ENCODE measurements around the gene MCRS1.

The MCRS1 gene

DNA sequence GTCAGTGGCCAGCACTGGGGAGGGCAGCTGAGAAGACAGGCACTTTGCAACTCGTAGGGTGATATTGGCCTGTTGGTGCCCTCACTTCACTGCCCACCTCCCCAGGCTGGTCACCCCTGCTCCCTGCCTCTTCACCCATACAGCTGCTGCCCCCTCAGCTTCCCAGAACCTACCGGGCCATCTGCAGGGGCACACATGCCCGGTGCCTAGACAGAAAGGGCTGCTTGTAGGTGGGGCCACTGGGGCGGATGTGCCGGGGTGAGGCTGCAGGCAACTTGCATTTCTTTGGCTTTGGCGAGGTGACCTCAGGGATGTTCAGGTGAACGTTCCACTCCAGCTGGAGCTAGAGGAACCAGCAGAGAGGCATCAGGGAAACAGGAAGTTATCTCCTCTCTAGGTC, 20.3 kb upstream of the MCRS1 start:
- DNase-seq (ENCODE audit: low spot score in 2 of 2) (no peak), ATAC-seq (ENCODE audit: low read depth) (no peak)
- Mint-ChIP-seq H3K36me3 (peaks cover 22% of the 10 kb centered on the region), H3K4me1 (peaks cover 2% of the 10 kb centered on the region), H3K27ac (no peak overlapping the region), H3K27me3 (no peaks in the 10 kb centered on the region), H3K9me3 (peaks cover 9% of the 10 kb centered on the region), H3K4me3 (no peak overlapping the region)

DNA sequence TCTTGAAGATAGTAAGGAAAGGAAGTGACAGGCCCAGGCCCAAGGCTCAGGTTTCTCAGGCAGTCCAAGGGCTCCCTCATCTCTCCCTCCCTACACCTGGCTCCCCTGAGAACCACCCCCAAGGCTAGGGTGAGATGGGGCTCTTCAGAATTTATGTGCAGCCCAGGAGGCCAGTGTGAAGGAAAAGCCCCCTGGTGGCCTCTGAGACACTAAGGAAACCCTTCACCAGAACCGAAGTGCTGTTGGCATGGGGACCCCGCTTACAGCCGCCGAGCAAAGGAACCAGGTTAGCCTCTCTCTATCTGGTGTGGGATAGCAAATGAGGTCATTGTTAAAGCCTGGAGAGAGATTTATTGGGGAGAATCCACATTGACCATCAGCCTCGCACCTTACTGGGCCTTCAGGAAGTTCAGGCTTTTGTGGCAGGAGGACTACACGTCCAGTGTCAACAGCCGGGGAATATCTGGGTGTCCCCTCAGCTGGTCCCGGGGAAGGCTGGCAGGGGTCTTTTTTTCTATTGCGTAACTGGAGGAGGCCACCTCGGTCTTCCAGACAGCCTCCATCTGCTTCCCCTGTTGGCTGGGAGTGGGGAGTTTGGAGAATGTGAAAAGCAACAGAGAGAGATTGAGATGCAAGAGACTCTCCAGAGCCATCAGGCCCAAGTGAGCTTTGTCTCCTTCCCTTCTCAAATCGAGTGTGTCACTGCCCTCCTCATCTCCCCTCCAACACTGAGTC, 19.4 kb upstream of the MCRS1 start:
- H3K36me3 Mint-ChIP-seq: peaks cover 24% of the 10 kb centered on the region
- H3K27ac Mint-ChIP-seq: no peak overlapping the region
- peaks cover 3% of the 10 kb centered on the region for H3K4me1 Mint-ChIP-seq
- H3K9me3 Mint-ChIP-seq: peaks cover 9% of the 10 kb centered on the region
- no peak for DNase-seq (ENCODE audit: low spot score in 2 of 2)
- no peaks in the 10 kb centered on the region for H3K27me3 Mint-ChIP-seq
- no peak for ATAC-seq (ENCODE audit: low read depth)
- no peak overlapping the region for H3K4me3 Mint-ChIP-seq

DNA sequence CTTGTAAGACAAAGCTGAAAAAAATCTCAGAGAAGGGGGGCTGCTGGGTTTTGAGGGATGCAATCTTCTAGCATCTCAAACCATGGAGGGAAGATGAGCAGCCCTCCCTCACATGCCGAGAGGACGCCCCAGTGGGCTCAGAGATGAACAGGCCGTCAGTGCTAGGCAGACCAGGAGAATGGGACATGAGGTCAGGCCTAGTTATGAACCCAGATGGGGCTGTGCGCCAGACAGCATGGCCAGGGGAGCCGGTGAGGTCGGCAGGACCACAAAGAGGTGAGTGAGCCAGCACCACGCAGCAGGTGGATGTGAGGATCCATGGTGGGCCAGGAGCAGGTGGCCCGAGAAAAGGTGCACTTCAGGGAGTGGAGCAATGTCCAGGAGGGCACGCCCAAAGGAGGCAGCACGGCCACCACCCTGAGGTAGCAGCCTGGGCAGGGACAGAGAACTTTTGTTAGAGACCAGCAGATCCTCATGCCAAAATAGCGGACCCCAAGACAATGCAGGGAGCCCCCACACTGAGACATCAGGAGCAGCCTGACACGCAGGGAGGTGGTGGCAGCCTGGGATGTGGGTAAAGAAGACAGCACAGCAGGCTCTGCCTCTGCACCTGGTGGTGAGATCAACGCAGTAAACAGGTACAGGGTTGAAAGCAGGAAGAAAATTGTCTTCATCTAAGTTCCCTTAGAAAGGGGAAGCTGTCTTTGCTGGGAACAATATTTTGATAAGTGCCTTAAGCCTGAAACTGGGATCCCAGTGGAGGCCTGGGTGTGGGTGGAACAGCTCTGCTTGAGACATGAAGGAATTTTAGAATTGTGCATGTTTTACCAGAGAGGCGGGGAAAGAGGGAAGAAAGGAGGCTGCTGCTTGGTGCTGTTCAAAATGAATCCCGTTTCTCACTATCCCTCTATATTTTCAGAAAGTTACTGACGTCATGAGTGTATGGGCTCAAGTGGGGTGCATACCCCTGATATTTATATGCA, 17.8 kb upstream of the MCRS1 start:
- peaks cover 19% of the 10 kb centered on the region for H3K36me3 Mint-ChIP-seq
- H3K9me3 Mint-ChIP-seq: peaks cover 3% of the 10 kb centered on the region
- H3K27ac Mint-ChIP-seq: no peak overlapping the region
- H3K4me3 Mint-ChIP-seq: no peak overlapping the region
- no peak for ATAC-seq (ENCODE audit: low read depth)
- peaks cover 5% of the 10 kb centered on the region for H3K4me1 Mint-ChIP-seq
- no peaks in the 10 kb centered on the region for H3K27me3 Mint-ChIP-seq
- no peak for DNase-seq (ENCODE audit: low spot score in 2 of 2)

DNA sequence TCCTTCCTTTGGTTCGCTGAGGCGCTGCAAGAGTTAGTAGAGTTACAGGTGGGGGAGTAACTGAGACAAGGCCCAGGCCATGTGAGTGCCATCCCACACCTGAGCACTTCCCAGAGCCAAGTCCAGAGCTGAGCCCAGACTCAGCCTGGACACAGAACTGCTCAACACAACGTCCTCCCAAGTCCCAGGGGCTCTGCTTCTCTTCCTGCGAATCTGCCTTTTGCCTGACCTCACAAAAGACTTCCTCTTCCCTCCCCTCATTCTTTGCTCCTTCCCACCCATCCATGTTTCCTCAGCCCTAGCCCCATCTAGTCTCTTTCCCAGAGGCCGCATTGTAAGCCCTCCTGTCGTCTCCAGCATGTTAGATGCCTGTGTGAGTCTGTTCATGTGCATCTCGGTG, 16.6 kb upstream of the MCRS1 start:
- ATAC-seq (ENCODE audit: low read depth): no peak
- no peak for DNase-seq (ENCODE audit: low spot score in 2 of 2)
- Mint-ChIP-seq H3K27ac (no peak overlapping the region), H3K9me3 (no peaks in the 10 kb centered on the region), H3K4me1 (peaks cover 10% of the 10 kb centered on the region), H3K27me3 (no peaks in the 10 kb centered on the region), H3K36me3 (peaks cover 16% of the 10 kb centered on the region), H3K4me3 (no peak overlapping the region)

DNA sequence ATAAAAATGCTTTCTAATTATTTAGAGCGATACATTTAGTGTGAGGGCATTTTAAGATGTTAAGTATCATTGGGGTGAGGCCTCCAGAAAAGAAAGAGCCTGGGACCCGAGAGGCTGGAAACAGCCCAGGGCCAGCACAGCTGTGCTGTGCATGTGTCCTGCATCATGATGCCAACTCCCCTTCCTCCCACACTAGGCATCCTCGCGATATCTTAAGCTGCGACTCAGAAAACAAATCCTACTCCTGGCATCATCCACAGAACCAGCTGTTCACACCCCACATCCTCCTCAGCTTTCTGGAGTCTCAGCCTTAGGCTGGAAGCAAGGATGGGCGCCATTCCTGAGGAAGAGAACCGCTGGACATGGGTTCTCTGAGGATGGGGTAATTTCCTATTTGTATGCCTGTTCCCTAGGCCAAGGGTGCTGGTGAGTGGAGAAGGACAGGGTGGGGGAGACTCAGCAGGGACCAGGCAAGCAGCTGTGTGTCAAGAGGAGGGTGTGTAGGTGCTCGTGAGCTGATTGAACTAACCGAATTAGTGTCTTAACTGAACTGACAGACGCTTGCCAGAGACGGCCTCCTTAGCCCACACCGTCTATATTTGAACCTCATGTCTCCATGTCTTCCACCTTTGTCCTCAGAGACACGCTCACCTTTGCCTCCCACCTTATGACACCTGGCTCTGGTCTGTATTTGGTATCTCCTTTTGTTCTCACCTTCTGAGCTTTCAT, 15.6 kb upstream of the MCRS1 start:
- DNase-seq (ENCODE audit: low spot score in 2 of 2): no peak
- Mint-ChIP-seq H3K36me3 (peaks cover 18% of the 10 kb centered on the region), H3K27me3 (no peaks in the 10 kb centered on the region), H3K4me1 (peaks cover 12% of the 10 kb centered on the region), H3K27ac (no peak overlapping the region), H3K4me3 (no peak overlapping the region), H3K9me3 (no peaks in the 10 kb centered on the region)
- no peak for ATAC-seq (ENCODE audit: low read depth)

DNA sequence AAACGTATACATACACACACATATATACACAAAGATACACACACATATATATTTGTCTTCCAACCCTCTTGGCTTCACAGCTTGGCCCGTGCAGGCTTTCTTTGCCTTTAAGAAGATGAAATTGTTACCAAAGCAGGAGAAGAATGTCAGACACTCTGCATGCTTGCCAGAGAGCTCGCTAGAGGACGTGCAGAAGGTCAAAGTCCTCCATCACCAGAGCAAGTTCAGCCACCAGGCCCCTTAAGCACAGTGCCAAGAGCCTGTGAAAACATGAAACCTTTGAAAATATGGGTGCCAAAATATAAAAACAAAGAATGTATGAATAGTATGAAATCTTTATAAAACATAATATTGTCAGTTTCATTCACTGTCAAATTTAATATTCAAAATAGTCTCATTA, 14.9 kb upstream of the MCRS1 start:
- Mint-ChIP-seq H3K9me3 (no peaks in the 10 kb centered on the region), H3K36me3 (peaks cover 20% of the 10 kb centered on the region), H3K27ac (no peak overlapping the region), H3K4me1 (peaks cover 13% of the 10 kb centered on the region), H3K4me3 (no peak overlapping the region), H3K27me3 (no peaks in the 10 kb centered on the region)
- DNase-seq (ENCODE audit: low spot score in 2 of 2) (no peak), ATAC-seq (ENCODE audit: low read depth) (no peak)

DNA sequence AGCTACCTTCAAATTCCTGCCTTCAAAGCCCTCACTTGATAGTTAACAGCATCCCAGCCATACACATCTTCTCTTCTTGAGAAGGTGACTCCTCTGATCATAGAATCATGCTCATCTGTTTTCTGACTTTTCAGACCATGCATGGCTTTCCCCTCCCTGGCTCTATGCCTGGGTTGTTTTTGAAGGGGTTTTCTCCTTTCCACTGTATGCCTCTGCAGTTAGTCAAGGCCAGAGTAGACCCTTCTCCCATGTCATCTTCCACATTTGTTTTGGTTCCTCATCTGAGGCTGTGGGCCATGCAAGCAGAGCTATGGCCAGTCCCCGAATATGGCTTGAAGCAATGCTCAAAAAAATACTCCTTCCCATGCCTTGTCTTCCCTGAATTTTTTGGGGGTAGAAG, 14.3 kb upstream of the MCRS1 start:
- peaks cover 23% of the 10 kb centered on the region for H3K36me3 Mint-ChIP-seq

DNA sequence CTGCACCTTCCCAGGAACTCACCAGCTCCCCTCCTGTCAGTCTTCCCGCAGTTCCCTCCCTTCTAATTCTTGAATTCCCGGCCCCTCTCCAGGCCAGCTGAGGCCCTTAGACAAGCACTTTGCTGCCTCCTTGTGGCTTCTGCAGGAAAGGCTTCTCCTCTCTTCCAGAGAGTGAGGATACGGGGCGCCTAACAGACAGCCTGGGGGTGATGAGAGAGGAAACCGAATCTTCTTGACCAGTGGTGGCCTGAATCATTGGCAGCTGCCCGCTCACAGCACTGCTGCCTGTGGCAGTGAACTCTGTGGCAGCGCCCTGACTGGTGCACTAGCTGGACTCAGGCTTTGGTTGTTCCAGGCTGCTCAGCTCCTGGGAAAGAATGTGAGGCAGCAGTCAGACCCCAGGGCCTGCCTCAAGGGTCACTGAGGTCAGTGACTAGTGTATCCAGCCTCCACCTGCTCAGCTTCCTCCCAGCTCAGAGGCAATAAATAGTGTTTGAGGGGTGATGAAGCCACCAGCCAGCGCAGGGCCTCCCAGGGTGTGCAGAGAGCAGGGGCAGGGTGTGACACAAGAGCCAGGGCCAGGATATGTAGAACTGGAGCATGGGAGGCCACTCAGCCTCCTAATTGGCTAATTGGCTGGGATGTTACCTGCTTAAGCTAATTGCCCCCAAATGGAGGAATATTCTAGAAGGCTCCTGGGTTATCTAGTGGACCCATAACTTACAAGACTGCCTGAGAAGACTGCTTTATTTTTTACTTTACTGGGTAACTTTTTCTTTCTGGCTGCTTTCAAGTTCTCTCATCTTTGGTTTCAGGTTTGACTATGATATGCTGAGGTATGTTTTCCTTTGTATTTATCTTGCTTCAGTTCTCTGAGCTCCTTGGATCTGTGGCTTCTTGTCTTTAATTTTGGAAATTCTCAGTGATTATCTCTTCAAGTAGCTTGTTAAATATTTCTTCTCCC, 12.9 kb upstream of the MCRS1 start:
- Mint-ChIP-seq H3K36me3 (peaks cover 20% of the 10 kb centered on the region), H3K9me3 (no peaks in the 10 kb centered on the region), H3K27me3 (no peaks in the 10 kb centered on the region), H3K4me1 (peaks cover 16% of the 10 kb centered on the region), H3K27ac (no peak overlapping the region), H3K4me3 (no peak overlapping the region)
- ATAC-seq (ENCODE audit: low read depth) (peak; percentile 72), DNase-seq (ENCODE audit: low spot score in 2 of 2) (peak; percentile 24 to 53)

More for the DNA sequence above, 14.3 kb upstream of the MCRS1 start:
- ATAC-seq (ENCODE audit: low read depth) (no peak), DNase-seq (ENCODE audit: low spot score in 2 of 2) (no peak)
- Mint-ChIP-seq H3K4me1 (peaks cover 16% of the 10 kb centered on the region), H3K27ac (no peak overlapping the region), H3K4me3 (no peak overlapping the region), H3K27me3 (no peaks in the 10 kb centered on the region), H3K9me3 (no peaks in the 10 kb centered on the region)

DNA sequence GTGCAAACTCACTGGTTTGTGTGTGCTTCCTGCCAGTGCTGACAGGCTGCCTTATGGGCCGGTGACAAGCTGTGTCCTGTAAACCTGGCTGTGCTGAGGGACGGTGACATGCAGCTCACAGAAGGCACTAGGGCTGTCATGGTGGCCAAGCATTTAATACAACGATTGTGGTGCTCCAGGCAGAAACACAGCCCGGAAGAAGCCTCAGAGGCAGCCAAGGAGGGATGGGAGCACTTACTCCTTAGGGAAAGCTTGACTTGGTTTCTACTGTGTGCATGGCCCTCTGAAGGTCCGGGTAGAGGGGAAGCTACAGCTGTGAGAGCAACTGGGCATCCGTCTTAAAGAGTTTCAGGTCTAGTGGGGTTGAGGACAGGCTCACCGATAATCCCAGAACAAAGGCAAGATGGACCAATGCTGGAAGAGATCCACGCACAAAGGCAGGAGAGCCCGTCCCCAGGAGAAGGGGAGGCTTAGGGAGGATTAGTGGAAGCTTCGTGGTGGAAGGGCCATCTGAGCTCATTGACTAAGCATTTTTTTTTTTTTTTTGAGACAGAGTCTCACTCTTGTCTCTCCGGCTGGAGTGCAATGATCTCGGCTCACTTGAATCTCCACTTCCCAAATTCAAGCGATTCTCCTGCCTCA, 10.7 kb upstream of the MCRS1 start:
- Mint-ChIP-seq H3K36me3 (peaks cover 16% of the 10 kb centered on the region), H3K27ac (no peak overlapping the region), H3K27me3 (no peaks in the 10 kb centered on the region), H3K4me3 (no peak overlapping the region), H3K9me3 (no peaks in the 10 kb centered on the region), H3K4me1 (peaks cover 16% of the 10 kb centered on the region)
- DNase-seq (ENCODE audit: low spot score in 2 of 2) (no peak), ATAC-seq (ENCODE audit: low read depth) (no peak)

DNA sequence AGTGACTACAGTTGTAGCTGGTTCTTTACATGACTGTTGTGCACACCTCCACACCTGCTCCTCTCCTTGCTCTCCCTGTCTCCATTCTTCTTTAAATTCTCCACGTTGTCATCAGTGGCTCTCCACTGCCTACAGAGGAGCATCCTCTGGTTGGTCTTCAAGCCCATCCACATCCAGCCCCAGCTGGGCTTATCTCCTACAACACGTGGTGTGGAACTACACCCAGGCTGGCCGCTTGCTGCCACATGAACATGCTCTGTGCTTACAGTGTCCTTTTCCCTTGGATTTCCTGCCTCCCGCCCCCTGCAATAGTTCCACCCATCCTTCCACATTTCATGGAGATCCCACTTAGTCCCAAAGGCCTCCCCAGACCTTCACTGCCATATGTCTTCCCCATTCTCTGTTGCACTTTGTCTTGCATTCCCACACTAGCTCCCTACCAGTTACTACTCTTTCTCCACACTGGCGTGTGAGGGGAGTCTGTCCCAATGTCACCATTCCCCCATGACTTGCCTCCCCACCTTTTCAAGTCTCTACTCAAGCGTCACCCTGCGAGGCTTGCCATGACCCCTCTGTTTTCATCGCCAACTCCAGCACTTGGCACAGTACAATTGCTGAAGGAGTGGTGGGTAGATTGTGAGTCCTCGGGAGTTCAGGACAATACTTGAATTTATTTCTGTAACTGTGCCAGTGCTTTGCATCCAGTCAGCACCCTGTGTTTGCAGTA, 9.8 kb upstream of the MCRS1 start:
- ATAC-seq (ENCODE audit: low read depth) (no peak), DNase-seq (ENCODE audit: low spot score in 2 of 2) (no peak)
- Mint-ChIP-seq H3K4me3 (no peak overlapping the region), H3K27ac (no peak overlapping the region), H3K9me3 (no peaks in the 10 kb centered on the region), H3K36me3 (peaks cover 15% of the 10 kb centered on the region), H3K4me1 (peaks cover 16% of the 10 kb centered on the region), H3K27me3 (no peaks in the 10 kb centered on the region)

DNA sequence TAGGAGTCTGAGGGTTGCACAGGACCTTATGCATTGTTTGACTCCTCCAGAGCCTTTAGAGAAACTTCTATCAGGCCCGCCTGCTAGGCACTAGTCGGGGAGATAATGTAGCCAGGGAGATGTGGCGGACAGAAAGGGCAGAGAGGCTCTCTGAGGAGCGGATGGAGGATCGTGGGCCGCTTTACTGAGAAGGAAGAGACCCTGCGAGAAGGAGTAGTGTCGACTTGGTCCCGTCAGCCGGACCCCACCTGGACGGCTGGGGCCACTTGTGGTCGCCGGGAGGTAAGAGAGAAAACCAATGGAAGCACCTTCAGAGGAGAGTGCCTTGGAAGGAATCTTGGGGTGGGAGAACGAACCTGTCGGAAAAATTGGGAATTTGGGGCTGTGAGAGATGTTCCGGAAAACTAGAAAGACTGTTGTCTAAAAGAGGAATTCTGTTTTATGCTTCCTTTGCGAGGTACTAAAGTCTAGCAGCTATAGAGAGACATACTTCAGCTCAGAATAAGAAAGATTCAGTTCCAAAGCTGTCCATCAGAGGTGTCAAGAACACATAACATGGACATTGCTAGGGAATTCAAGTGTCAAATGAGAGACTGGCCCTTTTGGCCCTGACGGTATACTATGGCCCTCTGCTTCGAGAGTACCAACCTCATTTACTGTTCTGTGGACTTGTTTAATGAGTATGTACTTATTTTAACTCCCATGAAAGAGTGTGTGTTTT, 660 bp upstream of the MCRS1 start:
- H3K4me3 Mint-ChIP-seq: peak overlapping the region; percentile 100
- DNase-seq (ENCODE audit: low spot score in 2 of 2) (no peak), ATAC-seq (ENCODE audit: low read depth) (peak; percentile 14)
- H3K4me1 Mint-ChIP-seq: peaks cover 25% of the 10 kb centered on the region
- H3K9me3 Mint-ChIP-seq: no peaks in the 10 kb centered on the region
- H3K27me3 Mint-ChIP-seq: no peaks in the 10 kb centered on the region
- H3K36me3 Mint-ChIP-seq: peaks cover 7% of the 10 kb centered on the region
- peak overlapping the region; percentile 98 for H3K27ac Mint-ChIP-seq

DNA sequence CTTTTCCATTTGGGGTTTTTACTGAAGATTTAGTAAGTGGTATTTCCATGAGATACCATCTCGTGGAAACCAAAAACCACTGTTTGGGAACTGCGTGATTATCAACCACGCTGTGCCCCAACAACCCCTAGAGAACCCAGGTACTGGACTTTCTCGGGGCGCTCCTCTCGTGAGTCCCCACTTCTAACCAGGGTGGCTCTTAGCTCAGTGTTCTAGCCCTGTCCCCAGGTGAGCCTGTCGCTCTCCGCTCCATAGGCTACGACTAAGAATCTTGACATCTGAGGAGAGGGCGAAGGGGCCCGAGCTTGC, 686 bp downstream of the MCRS1 start:
- ATAC-seq (ENCODE audit: low read depth): no peak
- no peaks in the 10 kb centered on the region for H3K9me3 Mint-ChIP-seq
- H3K4me1 Mint-ChIP-seq: peaks cover 26% of the 10 kb centered on the region
- no peaks in the 10 kb centered on the region for H3K27me3 Mint-ChIP-seq
- DNase-seq (ENCODE audit: low spot score in 2 of 2): no peak
- H3K36me3 Mint-ChIP-seq: peaks cover 12% of the 10 kb centered on the region
- peak overlapping the region; percentile 98 for H3K27ac Mint-ChIP-seq
- peak overlapping the region; percentile 100 for H3K4me3 Mint-ChIP-seq

Data from memory B cell (primary cell).